BJ (cell line): ENCODE results near the gene USHBP1. TPM values are rescaled to one million over a fixed set of nuclear protein-coding genes. Genes with fewer than 3 reads are reported as not detected.

ENCODE experiments used
- CTCF ChIA-PET: fragments of 350-600 bp; formaldehyde crosslinking; extraction: SDS; loops from one replicate; lab custom pipeline; 2021; ENCODE audit warnings: antibody characterized with exemption, inconsistent platforms; lab: Yijun Ruan, JAX
- POLR2A ChIA-PET: fragments of 300-600 bp; sonication (Branson Sonifier 250); formaldehyde crosslinking; extraction: SDS; loops from one replicate; lab custom pipeline; 2021; ENCODE audit warnings: antibody characterized with exemption; lab: Charles Lee
- DNase-seq: peaks from one replicate; pipeline ENCODE4 v3.0.0-alpha.2; 2011; ENCODE audit warnings: low read depth
- H3K27me3 ChIP-seq: 2 replicates; pipeline ENCODE4 v1.6.0; 2011; ENCODE audit warnings: low read length; ENCODE audit not compliant: control insufficient read depth, insufficient read depth
- H3K36me3 ChIP-seq: 2 replicates; pipeline ENCODE4 v1.5.1; 2011; ENCODE audit warnings: low read length; ENCODE audit not compliant: control insufficient read depth, insufficient read depth
- H3K4me3 ChIP-seq: 2 replicates; pipeline ENCODE4 v1.5.1; 2011; ENCODE audit warnings: low read depth, mild to moderate bottlenecking, control low read depth, low read length
- CTCF ChIP-seq: IDR thresholded peaks from 2 replicates; pipeline ENCODE4 v1.5.1; 2011; ENCODE audit warnings: low read depth, mild to moderate bottlenecking, control low read depth, inconsistent platforms, low read length, moderate library complexity; ENCODE audit not compliant: insufficient read depth
- polyA plus RNA-seq: library from polyadenylated mRNA; depleted of rRNA; stranded (reverse); fragments of >200 nt; gene quantifications from 2 replicates; pipeline ENCODE4 v1.2.3, GENCODE V29; 2011

Gene USHBP1
- polyA plus RNA-seq, 1 experiment = not detected

DNA sequence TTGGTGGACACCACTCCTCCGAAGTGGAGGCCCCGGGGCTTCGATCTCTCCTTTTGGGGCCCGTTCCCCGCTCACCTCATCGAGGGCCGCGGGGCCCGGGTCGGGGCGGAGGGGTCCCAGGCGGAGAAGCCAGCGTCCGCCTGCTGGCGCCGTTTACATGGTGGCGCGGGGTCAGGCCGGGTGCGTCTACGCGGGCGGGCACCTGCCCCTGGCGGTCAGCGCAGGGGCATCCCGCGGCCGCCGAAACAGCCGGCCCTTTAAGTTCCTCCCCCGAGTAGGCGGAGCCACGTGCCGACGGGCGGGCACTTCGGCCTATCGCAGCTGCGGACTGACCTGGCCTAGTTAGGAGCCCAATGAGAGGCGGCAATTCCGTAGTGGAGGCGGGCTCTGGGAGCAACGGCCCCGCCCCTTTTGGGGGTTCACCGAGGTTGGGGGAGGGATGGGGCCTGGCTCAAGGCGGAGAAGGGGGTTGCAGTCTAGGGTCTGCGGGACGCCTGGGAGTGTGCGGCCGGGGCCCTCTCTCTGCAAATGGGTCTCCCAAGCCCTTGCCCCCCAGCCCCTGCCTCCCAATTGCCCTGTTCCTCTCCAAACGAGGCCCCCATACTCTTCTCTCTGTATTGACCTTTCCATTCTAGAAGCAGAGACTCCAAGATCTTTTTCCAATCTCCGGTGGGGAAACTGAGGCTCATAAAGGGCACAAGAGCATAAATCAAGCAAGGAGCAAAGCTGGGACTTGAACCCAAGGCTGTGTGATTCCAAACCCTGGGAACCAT is 38.8 kb upstream of the USHBP1 start, which contains the start of gene ABHD8:
ABHD8 (minus strand) TSS at position 259 of the 773 bp plus-strand sequence. CDS start 1,809 bp downstream, outside the sequence.
- Histone ChIP-seq H3K36me3 (peaks cover 1% of the 10 kb centered on the region), H3K27me3 (no peaks in the 10 kb centered on the region), H3K4me3 (peak within 1 kb of the TSS; percentile 84)
- ChIA-PET POLR2A (no interaction called here), CTCF (interaction anchor here (0.7 to 5.0 kb wide), 11 partner anchors 10 to 170 kb away, joined by 3 to 52 read pairs (median 5); no protein-coding TSS in a partner anchor)
- TF ChIP-seq CTCF = peak; percentile 51
- peak; percentile 70 for DNase-seq

- no peak for TF ChIP-seq CTCF
- POLR2A ChIA-PET = interaction anchor here (0.5 kb wide), 1 partner anchor 103 kb away, joined by 3 read pairs; the partner anchor contains the start of gene BST2
- Histone ChIP-seq H3K27me3 (no peaks in the 10 kb centered on the region), H3K4me3 (peak overlapping the region; percentile 84), H3K36me3 (peaks cover 1% of the 10 kb centered on the region)
- no peak for DNase-seq
- CTCF ChIA-PET = interaction anchor here (1.0 to 5.0 kb wide), 5 partner anchors 9 to 171 kb away, joined by 3 to 52 read pairs (median 4); no protein-coding TSS in a partner anchor
These were observed 38.0 kb upstream of the USHBP1 start for GRCh38 chr19:17302391-17303166.

DNA sequence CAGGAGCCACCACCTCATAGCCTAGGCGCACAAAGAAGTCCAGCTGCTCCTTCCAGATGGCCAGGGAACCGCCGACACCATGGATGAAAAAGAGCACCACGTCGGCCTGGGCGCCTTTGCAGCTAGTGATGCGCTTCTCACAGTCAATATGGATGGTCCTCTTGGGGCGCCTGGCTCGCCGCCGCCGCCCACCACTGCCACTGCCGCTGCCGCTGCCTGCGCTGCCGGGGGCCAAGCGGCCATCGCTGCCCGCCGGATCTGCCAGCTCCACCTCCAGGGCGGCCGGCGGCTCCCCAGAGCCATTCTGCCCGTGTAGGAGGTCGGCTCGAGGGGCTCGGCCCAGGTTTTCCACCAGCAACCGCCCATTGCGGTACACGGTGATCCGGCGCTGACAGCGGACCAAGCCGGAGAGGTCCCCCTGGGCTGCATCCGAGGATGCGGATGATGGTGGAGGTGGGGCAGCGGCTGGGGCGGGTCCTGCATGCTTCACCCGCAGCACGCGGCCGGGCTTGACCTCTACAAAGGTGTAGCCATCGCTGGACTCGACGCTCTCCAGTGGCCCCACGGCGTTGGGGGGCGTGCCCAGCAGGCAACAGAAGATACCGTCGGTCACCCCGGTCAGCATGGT is 36.6 kb upstream of the USHBP1 start:
- ChIA-PET CTCF (interaction anchor here (5.0 kb wide), 1 partner anchor 8 kb away, joined by 52 read pairs; no protein-coding TSS in a partner anchor), POLR2A (no interaction called here)
- no peaks in the 10 kb centered on the region for H3K27me3 ChIP-seq
- H3K4me3 ChIP-seq = no peak overlapping the region
- no peak for TF ChIP-seq CTCF
- no peak for DNase-seq
- H3K36me3 ChIP-seq = peaks cover 1% of the 10 kb centered on the region

DNA sequence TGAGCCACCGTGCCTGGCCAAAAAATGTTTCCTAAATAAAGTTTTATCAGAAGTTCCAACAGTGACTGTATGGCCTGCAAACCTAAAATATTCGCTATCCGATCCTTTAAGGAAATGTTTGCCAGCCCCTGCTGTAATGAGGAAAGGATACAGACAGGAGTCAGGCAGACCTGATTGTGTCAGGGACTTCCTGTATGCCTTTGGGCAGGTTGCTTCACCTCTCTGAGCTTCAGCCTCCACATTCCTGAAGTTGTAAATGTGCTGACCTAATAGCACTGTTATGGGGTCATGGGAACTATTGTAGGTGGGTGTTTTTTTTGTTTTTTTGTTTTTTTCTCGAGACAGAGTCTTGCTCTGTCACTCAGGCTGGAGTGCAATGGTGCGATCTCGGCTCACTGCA is 32.4 kb upstream of the USHBP1 start:
- no peak for DNase-seq
- ChIA-PET POLR2A (no interaction called here), CTCF (interaction anchor here (1.3 kb wide), 1 partner anchor 89 kb away, joined by 7 read pairs; no protein-coding TSS in a partner anchor)
- no peak overlapping the region for H3K4me3 ChIP-seq
- peaks cover 6% of the 10 kb centered on the region for H3K36me3 ChIP-seq
- no peak for TF ChIP-seq CTCF
- H3K27me3 ChIP-seq = no peaks in the 10 kb centered on the region
